WTC11 (cell line): Measurements from ENCODE around the gene OPCML.

ENCODE experiments used
- MAX ChIP-seq: sonication (generic); formaldehyde crosslinking; IDR thresholded peaks from 2 replicates; pipeline ENCODE4 v1.8.0; 2022; ENCODE audit warnings: mild to moderate bottlenecking, missing genetic modification reagents
- MYBL2 ChIP-seq: sonication (generic); formaldehyde crosslinking; IDR thresholded peaks from 2 replicates; pipeline ENCODE4 v1.8.1; 2023; ENCODE audit warnings: mild to moderate bottlenecking, moderate library complexity, missing genetic modification reagents
- TCF7 ChIP-seq: sonication (generic); formaldehyde crosslinking; IDR thresholded peaks from 2 replicates; pipeline ENCODE4 v1.8.0; 2022; ENCODE audit warnings: mild to moderate bottlenecking, low read depth, missing genetic modification reagents, moderate library complexity
- ZNF121 ChIP-seq: sonication (generic); formaldehyde crosslinking; IDR thresholded peaks from 2 replicates; pipeline ENCODE4 v1.8.0; 2023; ENCODE audit warnings: missing genetic modification reagents
- TF ChIP-seq, protein P1 (sequence below): fragments of 200-600 bp; IDR thresholded peaks from 2 replicates; pipeline ENCODE4 v1.8.0; 2022; ENCODE audit warnings: antibody characterized with exemption

DNA sequence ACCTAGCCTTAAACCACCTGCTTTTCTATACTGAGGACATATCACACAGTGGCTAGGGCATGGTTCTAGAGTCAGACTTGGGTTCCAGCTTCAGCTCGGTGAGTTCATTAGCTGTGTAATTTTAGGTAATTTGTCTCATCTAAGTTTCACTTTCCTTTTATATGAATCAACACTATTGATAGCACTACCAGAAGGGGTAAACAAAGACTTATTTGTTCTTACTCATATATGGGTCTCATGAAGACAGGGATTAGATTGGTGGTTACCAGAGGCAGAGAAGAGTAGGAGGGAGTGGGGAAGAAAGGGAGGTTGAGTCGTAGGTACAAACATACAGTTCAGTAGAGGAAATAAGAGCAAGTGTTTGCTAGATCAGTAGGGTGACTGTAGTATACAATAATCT lies 924.7 kb downstream of the OPCML start:
- no peak for TF ChIP-seq TCF7 (CRISPR knock-in tag)
- TF ChIP-seq, protein P1, sequence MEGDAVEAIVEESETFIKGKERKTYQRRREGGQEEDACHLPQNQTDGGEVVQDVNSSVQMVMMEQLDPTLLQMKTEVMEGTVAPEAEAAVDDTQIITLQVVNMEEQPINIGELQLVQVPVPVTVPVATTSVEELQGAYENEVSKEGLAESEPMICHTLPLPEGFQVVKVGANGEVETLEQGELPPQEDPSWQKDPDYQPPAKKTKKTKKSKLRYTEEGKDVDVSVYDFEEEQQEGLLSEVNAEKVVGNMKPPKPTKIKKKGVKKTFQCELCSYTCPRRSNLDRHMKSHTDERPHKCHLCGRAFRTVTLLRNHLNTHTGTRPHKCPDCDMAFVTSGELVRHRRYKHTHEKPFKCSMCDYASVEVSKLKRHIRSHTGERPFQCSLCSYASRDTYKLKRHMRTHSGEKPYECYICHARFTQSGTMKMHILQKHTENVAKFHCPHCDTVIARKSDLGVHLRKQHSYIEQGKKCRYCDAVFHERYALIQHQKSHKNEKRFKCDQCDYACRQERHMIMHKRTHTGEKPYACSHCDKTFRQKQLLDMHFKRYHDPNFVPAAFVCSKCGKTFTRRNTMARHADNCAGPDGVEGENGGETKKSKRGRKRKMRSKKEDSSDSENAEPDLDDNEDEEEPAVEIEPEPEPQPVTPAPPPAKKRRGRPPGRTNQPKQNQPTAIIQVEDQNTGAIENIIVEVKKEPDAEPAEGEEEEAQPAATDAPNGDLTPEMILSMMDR = no peak
- TF ChIP-seq ZNF121 (CRISPR knock-in tag) = no peak
- no peak for TF ChIP-seq MAX (CRISPR knock-in tag)
- TF ChIP-seq MYBL2 (CRISPR knock-in tag) = no peak
